Gastroesophageal sphincter (tissue), 3 donors: ENCODE measurements around the gene OTUB2.

Source experiments
- EP300 ChIP-seq: sonication (generic); formaldehyde crosslinking; IDR thresholded peaks from one replicate; pipeline ENCODE4 v1.6.1; 2017; ENCODE audit warnings: antibody characterized with exemption, mild to moderate bottlenecking
- POLR2A ChIP-seq, 2 donors: fragments of 450-650 bp; IDR thresholded peaks; one replicate each; pipeline ENCODE4 v1.6.1; 2017; ENCODE audit warnings: antibody characterized with exemption in 2 of 2, mild to moderate bottlenecking in 2 of 2, moderate library complexity in 1 of 2
- POLR2AphosphoS5 ChIP-seq: sonication (generic); formaldehyde crosslinking; IDR thresholded peaks from one replicate; pipeline ENCODE4 v1.6.1; 2017; ENCODE audit warnings: antibody characterized with exemption
- TF ChIP-seq, protein P1 (sequence below), 4 experiments: fragments of 200-600 bp in 2 of 4; fragments of 450-650 bp in 2 of 4; sonication (generic) in 1 of 4; IDR thresholded peaks; one replicate each; pipeline ENCODE4 v1.5.1; 2017 to 2019; ENCODE audit warnings: antibody characterized with exemption in 4 of 4, mild to moderate bottlenecking in 2 of 4, moderate library complexity in 2 of 4

GRCh38 chr14:93987815-93988476 is 38.2 kb upstream of the OTUB2 start:
- TF ChIP-seq POLR2AphosphoS5 = no peak
- TF ChIP-seq, protein P1, sequence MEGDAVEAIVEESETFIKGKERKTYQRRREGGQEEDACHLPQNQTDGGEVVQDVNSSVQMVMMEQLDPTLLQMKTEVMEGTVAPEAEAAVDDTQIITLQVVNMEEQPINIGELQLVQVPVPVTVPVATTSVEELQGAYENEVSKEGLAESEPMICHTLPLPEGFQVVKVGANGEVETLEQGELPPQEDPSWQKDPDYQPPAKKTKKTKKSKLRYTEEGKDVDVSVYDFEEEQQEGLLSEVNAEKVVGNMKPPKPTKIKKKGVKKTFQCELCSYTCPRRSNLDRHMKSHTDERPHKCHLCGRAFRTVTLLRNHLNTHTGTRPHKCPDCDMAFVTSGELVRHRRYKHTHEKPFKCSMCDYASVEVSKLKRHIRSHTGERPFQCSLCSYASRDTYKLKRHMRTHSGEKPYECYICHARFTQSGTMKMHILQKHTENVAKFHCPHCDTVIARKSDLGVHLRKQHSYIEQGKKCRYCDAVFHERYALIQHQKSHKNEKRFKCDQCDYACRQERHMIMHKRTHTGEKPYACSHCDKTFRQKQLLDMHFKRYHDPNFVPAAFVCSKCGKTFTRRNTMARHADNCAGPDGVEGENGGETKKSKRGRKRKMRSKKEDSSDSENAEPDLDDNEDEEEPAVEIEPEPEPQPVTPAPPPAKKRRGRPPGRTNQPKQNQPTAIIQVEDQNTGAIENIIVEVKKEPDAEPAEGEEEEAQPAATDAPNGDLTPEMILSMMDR (IDR thresholded peaks at IDR 0.05) = no peak
- TF ChIP-seq EP300 = no peak
- no peak for TF ChIP-seq POLR2A (IDR thresholded peaks at IDR 0.05)
